H9 (cell line): ENCODE results near the gene PREX1. TPM values are rescaled to one million over a fixed set of nuclear protein-coding genes. Genes with fewer than 3 reads are reported as not detected.

Source experiments
- DNase-seq: peaks from one replicate; pipeline ENCODE4 v3.0.0-alpha.2; 2017
- H2AFZ ChIP-seq: one replicate; pipeline ENCODE4 v1.6.1; 2013; ENCODE audit warnings: mild to moderate bottlenecking, low read length, control low read depth, moderate library complexity
- H2AK5ac ChIP-seq: 2 replicates; pipeline ENCODE4 v1.6.1; 2013; ENCODE audit warnings: low read length, control low read depth, mixed read lengths; ENCODE audit not compliant: insufficient read length
- H2BK120ac ChIP-seq: one replicate; pipeline ENCODE4 v1.6.1; 2013; ENCODE audit warnings: low read depth, mild to moderate bottlenecking, low read length, control low read depth, inconsistent platforms; ENCODE audit not compliant: poor library complexity, severe bottlenecking
- H2BK12ac ChIP-seq: 2 replicates; pipeline ENCODE4 v1.6.1; 2013; ENCODE audit warnings: low read length, control low read depth, mixed read lengths, low read depth; ENCODE audit not compliant: insufficient read length
- H2BK15ac ChIP-seq: 2 replicates; pipeline ENCODE4 v1.6.1; 2013; ENCODE audit warnings: low read depth, low read length, control low read depth
- H2BK20ac ChIP-seq: one replicate; pipeline ENCODE4 v1.6.1; 2013; ENCODE audit warnings: low read depth, mild to moderate bottlenecking, low read length, control low read depth, inconsistent platforms; ENCODE audit not compliant: poor library complexity, severe bottlenecking
- H2BK5ac ChIP-seq: 2 replicates; pipeline ENCODE4 v1.6.1; 2013; ENCODE audit warnings: low read length, control low read depth, mixed read lengths; ENCODE audit not compliant: insufficient read length
- H3K14ac ChIP-seq: 2 replicates; pipeline ENCODE4 v1.6.1; 2013; ENCODE audit warnings: low read length, control low read depth; ENCODE audit not compliant: insufficient read depth
- H3K18ac ChIP-seq: 2 replicates; pipeline ENCODE4 v1.6.1; 2013; ENCODE audit warnings: low read depth, mild to moderate bottlenecking, mixed read lengths, low read length, control low read depth; ENCODE audit not compliant: insufficient read length
- H3K23ac ChIP-seq: 2 replicates; pipeline ENCODE4 v1.6.1; 2013; ENCODE audit warnings: low read length, control low read depth, mixed read lengths, low read depth; ENCODE audit not compliant: insufficient read length
- H3K23me2 ChIP-seq: 2 replicates; pipeline ENCODE4 v1.6.1; 2013; ENCODE audit warnings: low read depth, mild to moderate bottlenecking, mixed read lengths, low read length, control low read depth; ENCODE audit not compliant: insufficient read length, poor library complexity, severe bottlenecking
- H3K27ac ChIP-seq: 2 replicates; pipeline ENCODE4 v1.5.1; 2013; ENCODE audit warnings: low read length, control low read depth, mixed read lengths, low read depth; ENCODE audit not compliant: insufficient read length
- H3K27me3 ChIP-seq: 2 replicates; pipeline ENCODE4 v1.6.1; 2013; ENCODE audit warnings: low read length, control low read depth, inconsistent platforms; ENCODE audit not compliant: insufficient read depth
- H3K4ac ChIP-seq: 2 replicates; pipeline ENCODE4 v1.6.1; 2013; ENCODE audit warnings: low read depth, mild to moderate bottlenecking, control low read depth, inconsistent platforms, low read length, moderate library complexity
- H3K4me1 ChIP-seq: 2 replicates; pipeline ENCODE4 v1.6.1; 2013; ENCODE audit warnings: low read length, control low read depth, inconsistent platforms; ENCODE audit not compliant: insufficient read depth
- H3K4me2 ChIP-seq: 2 replicates; pipeline ENCODE4 v1.6.1; 2013; ENCODE audit warnings: low read length, control low read depth, mixed read lengths; ENCODE audit not compliant: insufficient read length, insufficient read depth
- H3K56ac ChIP-seq: 2 replicates; pipeline ENCODE4 v1.6.1; 2013; ENCODE audit warnings: low read depth, mild to moderate bottlenecking, mixed read lengths, low read length, control low read depth; ENCODE audit not compliant: insufficient read length
- H3K79me1 ChIP-seq: 2 replicates; pipeline ENCODE4 v1.6.1; 2013; ENCODE audit warnings: low read depth, mild to moderate bottlenecking, moderate library complexity, low read length, control low read depth, inconsistent platforms; ENCODE audit not compliant: insufficient read depth, poor library complexity, severe bottlenecking
- H3K79me2 ChIP-seq: 2 replicates; pipeline ENCODE4 v1.6.1; 2013; ENCODE audit warnings: low read length, control low read depth, inconsistent platforms; ENCODE audit not compliant: insufficient read depth
- H3K9ac ChIP-seq: 2 replicates; pipeline ENCODE4 v1.6.1; 2013; ENCODE audit warnings: low read length, control low read depth, mixed read lengths; ENCODE audit not compliant: insufficient read length; ENCODE audit errors: extremely low read depth
- H3K9me3 ChIP-seq: one replicate; pipeline ENCODE4 v1.6.1; 2013; ENCODE audit warnings: low read depth, low read length, inconsistent platforms; ENCODE audit not compliant: control insufficient read depth
- H3T11ph ChIP-seq: one replicate; pipeline ENCODE4 v1.6.1; 2013; ENCODE audit warnings: mild to moderate bottlenecking, low read length, control low read depth, inconsistent platforms
- H4K20me1 ChIP-seq: one replicate; pipeline ENCODE4 v1.6.1; 2013; ENCODE audit not compliant: control insufficient read depth, insufficient read length, insufficient read depth
- H4K5ac ChIP-seq: 2 replicates; pipeline ENCODE4 v1.6.1; 2013; ENCODE audit warnings: low read depth, mild to moderate bottlenecking, mixed read lengths, low read length, control low read depth; ENCODE audit not compliant: insufficient read length
- H4K8ac ChIP-seq: replicated peaks from 2 replicates; pipeline ENCODE4 v1.6.1; 2013; ENCODE audit warnings: low read length, control low read depth, mixed read lengths, low read depth; ENCODE audit not compliant: insufficient read length
- H4K91ac ChIP-seq: 2 replicates; pipeline ENCODE4 v1.6.1; 2013; ENCODE audit warnings: low read depth, mild to moderate bottlenecking, moderate library complexity, mixed read lengths, low read length, control low read depth; ENCODE audit not compliant: insufficient read length
- H3K27ac Mint-ChIP-seq, 3 experiments: 2 replicates in 2 of 3; 3 replicates in 1 of 3; pipeline ENCODE4 v1.8.0; 2020 to 2021; ENCODE audit warnings: mixed read lengths in 3 of 3, mild to moderate bottlenecking in 1 of 3, moderate library complexity in 1 of 3
- H3K27me3 Mint-ChIP-seq: 2 replicates; pipeline ENCODE4 v1.8.0; 2021; ENCODE audit warnings: low read depth, mild to moderate bottlenecking, moderate library complexity, mixed read lengths
- H3K36me3 Mint-ChIP-seq, 3 experiments: 2 replicates in 2 of 3; 3 replicates in 1 of 3; pipeline ENCODE4 v1.8.0; 2020 to 2021; ENCODE audit warnings: low read depth in 3 of 3, mixed read lengths in 3 of 3; ENCODE audit not compliant: insufficient read depth in 1 of 3
- H3K4me1 Mint-ChIP-seq, 2 experiments: 2 replicates each; pipeline ENCODE4 v1.8.0; 2020; ENCODE audit warnings: mixed read lengths in 2 of 2
- H3K4me3 Mint-ChIP-seq, 2 experiments: 2 replicates in 1 of 2; 3 replicates in 1 of 2; pipeline ENCODE4 v1.8.0; 2020 to 2021; ENCODE audit warnings: mild to moderate bottlenecking in 2 of 2, mixed read lengths in 2 of 2, moderate library complexity in 1 of 2
- H3K9me3 Mint-ChIP-seq, 2 experiments: 2 replicates in 1 of 2; 3 replicates in 1 of 2; pipeline ENCODE4 v1.8.0; 2020; ENCODE audit warnings: mild to moderate bottlenecking in 2 of 2, mixed read lengths in 2 of 2, moderate library complexity in 1 of 2
- WGBS: extraction: QIAGEN DNeasy Blood & Tissue Kit; methylation state at CpG from one replicate; pipeline ENCODE4 v1.1.7; 2013; ENCODE audit warnings: missing lambda C conversion rate, low lambda C conversion rate, mixed read lengths; ENCODE audit not compliant: insufficient read length; ENCODE audit errors: extremely low coverage; 5-methylcytosine and 5-hydroxymethylcytosine counted together
- total RNA-seq: library from RNA; stranded (reverse); gene quantifications from 2 replicates; pipeline ENCODE4 v1.2.1, GENCODE V29; 2021
- TF ChIP-seq, protein P1 (sequence below): fragments of 200-600 bp; sonication (generic); conservative IDR thresholded peaks from 3 replicates; pipeline ENCODE4 v1.8.0; 2021; ENCODE audit warnings: antibody characterized with exemption, mild to moderate bottlenecking

Gene PREX1
- total RNA-seq, 1 experiment from 2014 or later, result 6.6 TPM

DNA sequence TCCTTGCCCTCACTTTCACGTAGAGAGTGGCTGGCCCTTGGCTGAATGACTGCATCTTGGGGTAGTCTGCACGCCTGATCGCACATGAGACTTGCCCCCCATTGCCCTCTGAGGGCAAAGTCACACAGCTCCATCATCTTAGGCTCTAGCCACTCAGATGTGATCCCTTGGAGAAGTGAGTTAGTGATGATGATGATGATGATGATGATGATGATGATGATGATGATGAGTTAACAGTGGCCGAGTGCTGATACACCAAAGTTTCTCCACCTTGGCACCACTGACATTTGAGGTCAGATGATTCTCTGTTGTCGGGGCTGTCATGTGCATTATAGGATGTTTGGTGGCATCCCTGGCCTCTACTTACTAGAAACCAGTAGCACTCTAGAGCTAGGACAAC is 84.0 kb downstream of the PREX1 start:
- H3K4me1 Mint-ChIP-seq, result peaks cover 18 to 33% of the 10 kb centered on the region in 2 experiments
- Histone ChIP-seq H3K56ac (no peak overlapping the region), H4K91ac (no peak overlapping the region), H4K20me1 (no peaks in the 10 kb centered on the region), H2BK5ac (no peak overlapping the region), H2BK120ac (no peak overlapping the region), H3K27ac (no peak overlapping the region), H3K27me3 (no peaks in the 10 kb centered on the region), H2BK20ac (no peak overlapping the region), H2AFZ (no peak overlapping the region), H2AK5ac (no peak overlapping the region), H3K23ac (no peak overlapping the region), H3T11ph (no peak overlapping the region), H3K4me1 (peaks cover 2% of the 10 kb centered on the region; the same call in 1 of the 2 replicates), H3K18ac (no peak overlapping the region), H4K5ac (no peak overlapping the region), H3K4ac (no peak overlapping the region), H3K23me2 (no peaks in the 10 kb centered on the region), H3K4me2 (no peak overlapping the region), H4K8ac (no peak overlapping the region), H2BK12ac (no peak overlapping the region), H2BK15ac (no peak overlapping the region), H3K79me2 (no peaks in the 10 kb centered on the region), H3K9me3 (no peaks in the 10 kb centered on the region), H3K79me1 (no peaks in the 10 kb centered on the region), H3K9ac (no peak overlapping the region), H3K14ac (no peak overlapping the region)
- TF ChIP-seq, protein P1, sequence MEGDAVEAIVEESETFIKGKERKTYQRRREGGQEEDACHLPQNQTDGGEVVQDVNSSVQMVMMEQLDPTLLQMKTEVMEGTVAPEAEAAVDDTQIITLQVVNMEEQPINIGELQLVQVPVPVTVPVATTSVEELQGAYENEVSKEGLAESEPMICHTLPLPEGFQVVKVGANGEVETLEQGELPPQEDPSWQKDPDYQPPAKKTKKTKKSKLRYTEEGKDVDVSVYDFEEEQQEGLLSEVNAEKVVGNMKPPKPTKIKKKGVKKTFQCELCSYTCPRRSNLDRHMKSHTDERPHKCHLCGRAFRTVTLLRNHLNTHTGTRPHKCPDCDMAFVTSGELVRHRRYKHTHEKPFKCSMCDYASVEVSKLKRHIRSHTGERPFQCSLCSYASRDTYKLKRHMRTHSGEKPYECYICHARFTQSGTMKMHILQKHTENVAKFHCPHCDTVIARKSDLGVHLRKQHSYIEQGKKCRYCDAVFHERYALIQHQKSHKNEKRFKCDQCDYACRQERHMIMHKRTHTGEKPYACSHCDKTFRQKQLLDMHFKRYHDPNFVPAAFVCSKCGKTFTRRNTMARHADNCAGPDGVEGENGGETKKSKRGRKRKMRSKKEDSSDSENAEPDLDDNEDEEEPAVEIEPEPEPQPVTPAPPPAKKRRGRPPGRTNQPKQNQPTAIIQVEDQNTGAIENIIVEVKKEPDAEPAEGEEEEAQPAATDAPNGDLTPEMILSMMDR, result no peak
- H3K9me3 Mint-ChIP-seq, result no peaks in the 10 kb centered on the region
- H3K27ac Mint-ChIP-seq, result no peak overlapping the region
- WGBS, result no CpG with 5 or more reads among the region's 5 CpGs
- H3K27me3 Mint-ChIP-seq, result peaks cover 1% of the 10 kb centered on the region; the same call in 1 of the 2 replicates
- DNase-seq, result no peak
- no peak overlapping the region for H3K4me3 Mint-ChIP-seq
- H3K36me3 Mint-ChIP-seq, result peaks cover 0 to 1% (median 0%) of the 10 kb centered on the region in 3 experiments; a peak in 1 of 7 replicates
